ENCODE data around the gene VAMP7.
A peak's percentile ranks its signal among the peaks of the same experiment; 100 is the strongest.
"Not testable (repeated sequence)": the region's sequence is repeated elsewhere in the genome, so short reads cannot be mapped to it uniquely, and the experiment has no call there.

VAMP7 gene, protein sequence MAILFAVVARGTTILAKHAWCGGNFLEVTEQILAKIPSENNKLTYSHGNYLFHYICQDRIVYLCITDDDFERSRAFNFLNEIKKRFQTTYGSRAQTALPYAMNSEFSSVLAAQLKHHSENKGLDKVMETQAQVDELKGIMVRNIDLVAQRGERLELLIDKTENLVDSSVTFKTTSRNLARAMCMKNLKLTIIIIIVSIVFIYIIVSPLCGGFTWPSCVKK

DNA sequence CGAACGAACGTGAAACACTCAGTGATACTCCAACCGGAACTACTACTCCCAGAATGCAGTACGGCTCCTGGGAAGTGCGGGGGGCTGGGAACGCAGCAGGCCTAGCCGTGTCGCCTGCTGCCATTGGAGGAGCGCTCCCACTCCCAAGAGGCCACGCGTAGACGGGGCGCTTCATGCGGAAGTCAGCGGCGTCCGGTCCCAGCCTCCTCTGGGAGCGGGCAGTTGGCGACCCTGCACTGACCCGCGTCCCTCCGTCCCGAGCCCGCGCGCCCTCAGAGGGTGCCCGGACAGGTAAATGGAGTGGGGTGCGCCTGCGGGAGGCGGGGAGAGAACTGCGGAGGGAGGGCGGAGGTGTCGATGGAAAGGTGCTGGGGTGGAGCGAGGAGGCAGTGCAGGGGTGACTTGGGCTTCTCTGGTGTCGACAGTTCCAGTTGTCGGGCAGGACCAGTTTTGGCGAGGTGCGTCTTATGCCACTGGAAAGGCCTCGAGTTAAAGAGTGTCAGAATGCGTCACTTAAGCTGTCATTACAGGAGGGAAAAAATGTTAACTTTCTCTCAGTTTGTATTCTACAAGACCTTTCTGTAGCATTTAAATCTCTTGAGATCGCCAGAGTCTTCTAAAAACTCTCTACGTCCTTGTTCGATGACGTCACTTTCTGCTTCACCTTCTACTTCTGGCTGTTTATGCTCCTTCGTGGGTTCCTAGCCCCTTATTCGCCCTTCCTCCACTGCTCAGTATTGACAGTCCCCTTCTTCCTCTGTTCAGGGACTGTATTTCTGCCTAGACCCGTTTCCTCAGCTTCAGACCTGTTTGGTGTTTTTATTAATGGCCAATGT, at the start of gene VAMP7:
Gene VAMP7, plus strand, starts transcription at position 188 of the 836 bp plus-strand sequence. CDS start 8,122 bp downstream, outside the sequence.
- DNase-seq = peak; percentile 96 to 98

- DNase-seq = no peak
These were observed 39.9 kb upstream of the VAMP7 start for GRCh38 chrX:155841232-155841631.

DNA sequence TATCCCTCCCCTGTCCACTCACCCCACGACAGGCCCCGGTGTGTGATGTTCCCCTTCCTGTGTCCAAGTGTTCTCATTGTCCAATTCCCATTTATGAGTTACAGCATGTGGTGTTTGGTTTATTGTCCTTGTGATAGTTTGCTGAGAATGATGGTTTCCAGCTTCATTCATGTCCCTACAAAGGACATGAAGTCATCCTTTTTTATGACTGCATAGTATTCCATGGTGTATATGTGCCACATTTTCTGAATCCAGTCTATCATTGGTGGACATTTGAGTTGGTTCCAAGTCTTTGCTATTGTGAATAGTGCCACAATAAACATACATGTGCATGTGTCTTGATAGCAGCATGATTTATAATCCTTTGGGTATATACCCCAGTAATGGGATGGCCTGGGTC, 29.4 kb upstream of the VAMP7 start:
- DNase-seq = not testable (repeated sequence)

DNA sequence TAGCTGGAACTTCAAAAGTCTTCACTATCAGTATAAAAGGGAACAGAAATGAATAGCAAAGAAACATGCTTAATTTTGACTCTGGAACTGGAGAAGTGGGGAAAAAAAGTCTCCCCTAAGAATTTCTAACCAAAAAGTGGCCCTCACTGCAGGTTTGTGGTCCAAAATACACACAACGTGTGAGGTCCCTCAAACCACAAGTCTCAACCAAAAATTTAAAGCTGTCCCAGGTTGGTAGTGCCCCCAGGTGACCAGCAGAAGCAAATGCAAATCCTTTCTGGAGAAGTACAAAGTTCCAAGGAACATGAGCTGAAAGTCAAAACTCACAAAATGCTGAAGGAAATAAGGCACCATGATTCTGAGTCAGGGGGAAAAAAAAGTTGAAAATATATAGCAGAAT, 23.6 kb upstream of the VAMP7 start:
- peak; percentile 9 to 41 for DNase-seq

DNA sequence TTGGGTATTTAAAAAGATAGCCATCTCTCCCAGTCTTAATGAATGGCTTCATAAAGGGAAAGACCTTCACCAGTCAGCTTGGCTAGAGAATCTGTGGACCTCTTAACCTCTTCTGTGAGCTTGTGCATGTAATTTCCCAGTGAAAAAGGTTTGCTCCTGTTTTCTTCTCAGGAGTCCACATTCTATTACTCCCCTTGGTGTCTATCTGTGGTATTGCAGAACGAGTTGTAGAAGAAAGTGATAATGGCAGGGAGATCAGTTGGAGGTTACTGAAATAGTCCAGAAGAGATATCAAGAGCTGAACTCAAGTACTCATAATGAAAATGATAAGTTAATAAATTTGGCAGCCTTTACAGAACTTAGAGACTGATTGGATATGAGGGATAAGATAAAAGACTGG, 16.5 kb upstream of the VAMP7 start:
- peak in 1 of 2 experiments; percentile 45 for DNase-seq

DNA sequence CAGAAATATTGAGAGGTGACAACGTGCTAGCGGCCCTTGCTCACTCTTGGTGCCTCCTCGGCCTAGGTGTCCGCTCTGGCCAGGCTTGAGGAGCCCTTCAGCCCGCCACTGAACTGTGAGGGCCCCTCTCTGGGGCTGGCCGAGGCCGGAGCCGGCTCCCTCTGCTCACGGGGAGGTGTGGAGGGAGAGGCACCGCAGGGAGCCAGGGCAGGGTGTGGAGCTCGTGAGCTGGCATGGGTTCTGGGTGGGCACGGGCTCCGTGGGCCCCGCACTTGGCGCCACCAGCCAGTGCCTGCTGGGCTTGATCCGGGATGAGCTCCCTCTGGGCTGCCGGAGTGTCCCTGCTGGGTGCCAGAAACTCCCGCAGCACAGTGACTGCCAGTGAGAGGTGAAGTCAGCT, 16.0 kb upstream of the VAMP7 start:
- no peak for DNase-seq

- no peak for DNase-seq
These were observed 13.3 kb upstream of the VAMP7 start for GRCh38 chrX:155867821-155868220.

DNA sequence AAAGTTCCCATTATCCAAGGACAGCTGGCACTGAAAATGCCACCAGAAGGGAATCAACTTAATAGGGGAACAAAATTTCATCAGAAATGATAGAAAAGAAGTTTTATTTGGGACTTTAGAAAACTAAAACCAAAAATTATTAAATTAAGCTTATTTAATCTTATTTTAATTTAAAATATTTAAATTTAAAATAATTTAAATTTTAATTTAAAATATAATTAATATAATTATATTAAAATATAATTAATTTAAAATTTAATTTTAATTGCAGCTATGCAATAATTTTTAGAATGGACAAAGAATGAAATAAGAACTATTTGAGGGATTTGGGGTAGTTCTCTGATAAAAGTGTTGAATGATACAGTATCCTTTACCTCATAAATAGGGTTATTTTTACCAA, 10.2 kb upstream of the VAMP7 start:
- DNase-seq = no peak

GRCh38 chrX:155871934-155872333, 9.2 kb upstream of the VAMP7 start:
- DNase-seq = peak; percentile 56 to 57

DNA sequence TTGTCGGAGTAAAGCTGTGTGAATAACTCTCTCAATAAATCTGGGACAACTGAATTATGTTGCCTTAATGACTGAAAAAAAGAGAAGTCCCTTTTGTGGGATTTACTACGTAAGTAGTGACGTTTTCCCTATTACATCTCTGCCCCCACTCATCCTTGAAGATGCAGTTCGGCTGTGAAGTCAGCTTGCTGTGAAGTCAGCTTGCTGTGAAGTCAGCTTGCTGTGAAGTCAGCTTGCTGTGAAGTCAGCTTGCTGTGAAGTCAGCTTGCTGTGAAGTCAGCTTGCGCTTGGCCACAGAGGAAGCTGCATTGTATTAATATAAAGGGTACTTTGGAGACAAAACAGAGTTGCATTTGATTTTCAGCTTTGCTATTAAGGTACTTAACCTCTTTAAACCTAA, 8.0 kb upstream of the VAMP7 start:
- DNase-seq = no peak

GRCh38 chrX:155874571-155875244, 6.4 kb upstream of the VAMP7 start:
- no peak for DNase-seq

DNA sequence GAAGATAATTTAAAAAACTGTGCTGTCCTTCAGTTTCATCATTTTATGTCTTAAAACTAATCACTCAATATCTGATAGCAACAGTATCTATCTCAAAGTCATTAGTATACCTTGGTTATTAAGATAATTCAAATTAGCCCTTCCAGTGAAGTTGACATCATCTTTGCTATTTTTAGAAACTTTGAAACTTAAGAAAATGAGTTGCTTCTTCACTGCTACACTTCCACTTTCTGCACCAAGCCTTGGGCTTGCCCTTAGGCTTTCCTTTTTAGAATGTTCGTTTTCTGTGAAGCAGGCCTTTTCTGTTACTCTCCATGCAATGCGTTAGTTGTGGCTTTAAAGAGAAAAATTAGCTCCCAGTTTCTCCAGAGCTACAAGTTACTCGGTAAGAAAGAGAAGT, 4.4 kb upstream of the VAMP7 start:
- DNase-seq = no peak

DNA sequence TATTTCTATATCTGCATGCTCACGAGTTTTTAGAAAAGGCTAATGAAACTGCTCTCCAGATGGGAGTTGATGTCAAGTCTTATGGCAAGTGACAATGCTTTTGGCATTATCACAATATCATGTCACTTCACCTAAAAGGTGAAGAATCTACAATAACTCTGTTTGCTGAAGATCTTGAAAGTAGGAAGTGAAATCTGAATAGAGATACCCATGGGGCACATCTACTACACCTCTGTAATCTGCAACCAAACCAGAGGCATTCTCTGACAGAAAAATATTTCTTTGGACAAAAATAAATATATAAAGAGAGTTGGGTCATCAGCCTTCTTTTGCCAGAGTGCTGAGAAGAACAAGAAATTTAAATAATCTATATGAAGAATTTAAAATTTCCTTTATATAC, 3.9 kb upstream of the VAMP7 start:
- no peak for DNase-seq

DNA sequence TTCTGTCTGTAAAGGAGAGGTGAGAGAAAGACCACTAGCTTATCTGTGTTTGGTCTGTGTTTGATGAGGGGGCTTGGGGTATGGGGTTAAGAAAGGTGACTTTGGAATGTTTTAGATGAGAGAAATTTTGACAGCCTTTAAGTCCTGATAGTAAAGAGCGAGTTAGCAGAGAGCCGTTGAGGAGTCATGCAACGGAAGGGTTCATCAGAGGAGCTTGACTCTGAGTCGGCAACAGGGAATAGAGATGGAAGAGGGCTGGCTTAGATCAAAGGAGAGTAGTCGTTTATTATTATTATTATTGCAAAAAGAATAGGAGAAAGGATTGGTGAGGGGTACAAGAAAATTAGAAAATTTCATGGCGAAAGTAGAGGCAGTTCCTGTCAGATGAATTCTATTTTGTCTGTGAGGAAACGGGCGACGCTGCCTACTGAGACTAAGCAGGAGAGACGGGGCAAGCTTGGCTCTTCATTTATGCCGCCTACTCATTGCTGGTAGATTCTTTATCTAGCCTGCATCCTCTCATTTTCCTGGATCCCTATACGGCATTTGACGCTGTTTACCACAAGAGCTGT, 473 bp upstream of the VAMP7 start:
- DNase-seq = peak in 1 of 2 experiments; percentile 36

DNA sequence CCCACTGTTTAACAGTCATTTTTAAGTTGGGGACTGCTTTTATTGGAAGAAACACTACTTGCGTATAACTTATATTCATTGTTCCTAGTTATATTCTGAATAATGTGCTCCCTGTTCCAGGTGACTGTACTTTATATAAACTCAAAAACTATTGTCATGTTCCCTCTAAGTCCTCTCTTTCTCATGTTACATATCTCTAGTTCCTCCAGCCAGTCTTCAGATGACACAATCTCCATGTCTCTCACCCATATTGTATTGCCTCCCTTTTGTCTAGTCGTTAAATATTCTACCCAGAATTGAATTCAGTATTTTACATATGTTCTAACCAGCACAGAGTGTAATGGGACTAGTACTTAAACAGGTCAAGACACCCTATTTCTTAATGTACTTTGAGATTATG, 5.3 kb downstream of the VAMP7 start:
- no peak for DNase-seq

- no peak for DNase-seq
These were observed 7.0 kb downstream of the VAMP7 start for GRCh38 chrX:155888139-155888538.

DNA sequence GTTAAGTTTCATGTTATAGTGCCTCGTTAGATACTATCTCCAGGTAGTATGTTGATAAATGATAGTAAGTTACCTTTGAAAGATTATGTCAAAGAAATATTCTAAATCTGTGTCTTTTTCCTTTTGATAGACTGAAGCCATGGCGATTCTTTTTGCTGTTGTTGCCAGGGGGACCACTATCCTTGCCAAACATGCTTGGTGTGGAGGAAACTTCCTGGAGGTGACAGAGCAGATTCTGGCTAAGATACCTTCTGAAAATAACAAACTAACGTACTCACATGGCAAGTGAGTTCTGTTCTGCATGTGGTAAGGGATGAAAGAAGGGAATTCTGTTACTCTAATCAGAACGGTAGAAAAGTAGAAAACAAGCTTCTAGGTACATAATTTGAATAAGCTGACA, 8.2 kb downstream of the VAMP7 start:
- no peak for DNase-seq

DNA sequence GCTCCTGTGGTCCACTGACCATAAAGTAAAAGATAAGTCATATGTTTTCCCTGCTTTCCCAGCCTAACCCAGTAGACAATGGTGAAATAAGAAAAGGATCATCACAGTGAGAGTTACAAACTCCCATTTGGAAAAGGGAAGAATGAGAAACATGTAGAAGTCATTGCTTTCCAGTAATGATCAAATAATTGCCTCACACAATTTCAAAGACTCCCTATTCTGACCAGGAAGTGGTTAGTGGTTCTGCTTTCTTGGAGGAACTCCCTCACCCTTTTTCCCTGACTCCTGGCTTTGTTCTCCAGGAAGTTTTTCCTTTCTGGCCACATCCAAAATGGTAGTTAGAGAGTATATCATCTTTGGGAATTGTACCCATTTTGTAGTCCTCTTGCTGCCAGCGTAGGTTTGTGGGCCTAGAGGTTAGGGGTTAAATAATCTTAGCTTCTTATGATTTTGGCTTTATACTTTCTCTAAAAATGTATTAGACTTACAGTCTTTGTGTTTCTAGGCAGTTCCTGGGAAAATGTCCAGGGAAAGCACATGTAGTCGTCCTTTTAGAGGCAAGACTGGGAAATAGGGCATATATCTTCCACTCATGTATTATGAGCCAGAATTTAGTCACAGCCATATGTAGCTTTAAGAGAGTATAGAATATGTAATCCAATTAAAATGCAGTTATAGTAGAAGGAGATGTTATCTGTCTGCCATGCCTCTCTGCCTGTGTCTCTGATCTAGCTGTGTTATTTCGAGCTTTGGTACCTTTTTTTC, 10.5 kb downstream of the VAMP7 start:
- DNase-seq = no peak

GRCh38 chrX:155893521-155893920, 12.4 kb downstream of the VAMP7 start:
- DNase-seq = no peak

DNA sequence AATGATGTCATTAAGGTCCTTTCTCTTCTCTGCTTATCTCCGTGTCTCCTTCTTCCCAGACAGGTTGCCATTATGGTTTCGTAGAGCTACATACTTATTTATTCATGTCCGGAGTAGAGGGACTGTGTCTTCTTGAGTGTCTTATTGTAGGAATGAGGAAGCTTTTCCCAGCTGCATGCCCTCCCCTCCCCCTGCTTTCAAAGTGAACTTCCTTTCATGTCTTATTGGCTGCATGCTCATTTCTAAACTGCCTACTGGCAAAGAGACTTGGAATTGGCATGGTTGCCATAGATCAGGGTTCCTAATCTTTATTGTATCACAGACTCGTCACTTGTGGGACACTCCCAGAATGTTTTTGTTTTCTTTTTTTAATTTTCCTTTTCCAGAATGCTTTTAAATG, 15.4 kb downstream of the VAMP7 start:
- DNase-seq = no peak

GRCh38 chrX:155899366-155899765, 18.2 kb downstream of the VAMP7 start:
- no peak for DNase-seq

DNA sequence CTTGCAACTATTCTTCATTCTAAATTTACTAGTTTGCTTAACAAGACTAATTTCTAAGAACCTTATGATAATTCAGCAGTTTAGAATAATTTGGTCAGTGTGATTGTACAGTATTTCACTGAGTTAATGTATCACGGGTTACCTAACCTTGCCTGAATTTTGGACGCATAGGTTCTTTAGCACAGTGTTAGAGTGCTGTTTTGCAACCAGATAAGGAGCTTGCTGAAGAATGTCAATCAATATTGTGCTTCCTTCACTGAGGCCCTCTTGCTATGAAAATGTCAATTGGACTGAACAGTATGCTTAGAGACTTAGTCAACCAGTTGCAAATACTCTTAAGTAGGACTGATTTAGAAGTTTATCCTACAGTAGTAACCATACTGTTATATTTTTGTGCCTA, 19.6 kb downstream of the VAMP7 start:
- no peak for DNase-seq

- not testable (repeated sequence) for DNase-seq
These were observed 26.5 kb downstream of the VAMP7 start for GRCh38 chrX:155907661-155908060.

Data from NCI-H526 (cell line).